Measurements from ENCODE around the gene TEKTIP1.

- TF ChIP-seq ZNF133 (CRISPR knock-in tag; IDR thresholded peaks at IDR 0.05) (no peak), NCOA4 (IDR thresholded peaks at IDR 0.05; ENCODE audit: partially characterized antibody) (no peak)
These were observed 29.4 kb upstream of the TEKTIP1 start for GRCh38 chr19:3509566-3509989.

Measured in K562 (cell line).